Common myeloid progenitor, CD34-positive (primary cell): ENCODE results near the gene MOB3C.

Experiments used
- CTCF ChIA-PET: fragments of 350-600 bp; sonication (Branson Sonifier 250); formaldehyde crosslinking; loops from one replicate; lab custom pipeline; 2021; ENCODE audit warnings: antibody characterized with exemption; lab: Charles Lee
- POLR2A ChIA-PET: fragments of 350-600 bp; sonication (Branson Sonifier 250); formaldehyde crosslinking; loops from one replicate; lab custom pipeline; 2021; ENCODE audit warnings: antibody characterized with exemption; lab: Charles Lee
- DNase-seq, 3 donors: peaks; one replicate each; pipeline versions ENCODE4 v3.0.0 to v3.0.0-alpha.2; 2013
- H3K27ac ChIP-seq, 2 experiments: 1 replicate in 1 of 2; 2 replicates in 1 of 2; pipeline ENCODE4 v1.7.0; 2013; ENCODE audit warnings: inconsistent platforms in 2 of 2, low read length in 2 of 2, mild to moderate bottlenecking in 2 of 2, low read depth in 1 of 2, moderate library complexity in 1 of 2; ENCODE audit not compliant: severe bottlenecking in 2 of 2, insufficient read depth in 1 of 2, poor library complexity in 1 of 2
- H3K27me3 ChIP-seq, 5 experiments: replicated peaks in 2 of 5; 1 replicate in 3 of 5; 2 replicates in 2 of 5; pipeline versions ENCODE4 v1.6.1 to v1.7.0; 2013; ENCODE audit warnings: low read length in 4 of 5, mild to moderate bottlenecking in 2 of 5, moderate library complexity in 2 of 5, inconsistent platforms in 1 of 5; ENCODE audit not compliant: insufficient read depth in 5 of 5, control insufficient read depth in 4 of 5
- H3K36me3 ChIP-seq, 4 experiments: 1 replicate in 2 of 4; 2 replicates in 2 of 4; pipeline versions ENCODE4 v1.6.1 to v1.7.0; 2013; ENCODE audit warnings: low read length in 3 of 4, control low read depth in 1 of 4, mild to moderate bottlenecking in 1 of 4; ENCODE audit not compliant: control insufficient read depth in 4 of 4, insufficient read depth in 4 of 4
- H3K4me1 ChIP-seq, 4 experiments: 1 replicate in 3 of 4; 2 replicates in 1 of 4; pipeline versions ENCODE4 v1.6.1 to v1.7.1; 2013; ENCODE audit warnings: low read length in 3 of 4, mild to moderate bottlenecking in 3 of 4, control low read depth in 1 of 4, inconsistent platforms in 1 of 4, moderate library complexity in 1 of 4; ENCODE audit not compliant: control insufficient read depth in 4 of 4, insufficient read depth in 4 of 4; ENCODE audit errors: control extremely low read depth in 1 of 4
- H3K4me3 ChIP-seq, 7 experiments: 1 replicate in 4 of 7; 2 replicates in 3 of 7; pipeline versions ENCODE4 v1.5.1 to v1.7.0; 2013; ENCODE audit warnings: mild to moderate bottlenecking in 7 of 7, low read length in 6 of 7, moderate library complexity in 6 of 7, inconsistent platforms in 2 of 7, low read depth in 2 of 7, control low read depth in 1 of 7; ENCODE audit not compliant: insufficient read depth in 4 of 7, control insufficient read depth in 1 of 7; ENCODE audit errors: extremely low read depth in 1 of 7
- H3K9me3 ChIP-seq, 5 experiments: 1 replicate in 4 of 5; 2 replicates in 1 of 5; pipeline versions ENCODE4 v1.6.1 to v1.7.1; 2013; ENCODE audit warnings: low read length in 4 of 5, mild to moderate bottlenecking in 2 of 5, inconsistent platforms in 1 of 5, low read depth in 1 of 5, moderate library complexity in 1 of 5; ENCODE audit not compliant: control insufficient read depth in 4 of 5, insufficient read depth in 2 of 5; ENCODE audit errors: control extremely low read depth in 1 of 5
- WGBS: methylation state at CpG from one replicate; pipeline ENCODE4 v1.1.5; 2013; ENCODE audit not compliant: insufficient coverage; 5-methylcytosine and 5-hydroxymethylcytosine counted together

MOB3C gene

DNA sequence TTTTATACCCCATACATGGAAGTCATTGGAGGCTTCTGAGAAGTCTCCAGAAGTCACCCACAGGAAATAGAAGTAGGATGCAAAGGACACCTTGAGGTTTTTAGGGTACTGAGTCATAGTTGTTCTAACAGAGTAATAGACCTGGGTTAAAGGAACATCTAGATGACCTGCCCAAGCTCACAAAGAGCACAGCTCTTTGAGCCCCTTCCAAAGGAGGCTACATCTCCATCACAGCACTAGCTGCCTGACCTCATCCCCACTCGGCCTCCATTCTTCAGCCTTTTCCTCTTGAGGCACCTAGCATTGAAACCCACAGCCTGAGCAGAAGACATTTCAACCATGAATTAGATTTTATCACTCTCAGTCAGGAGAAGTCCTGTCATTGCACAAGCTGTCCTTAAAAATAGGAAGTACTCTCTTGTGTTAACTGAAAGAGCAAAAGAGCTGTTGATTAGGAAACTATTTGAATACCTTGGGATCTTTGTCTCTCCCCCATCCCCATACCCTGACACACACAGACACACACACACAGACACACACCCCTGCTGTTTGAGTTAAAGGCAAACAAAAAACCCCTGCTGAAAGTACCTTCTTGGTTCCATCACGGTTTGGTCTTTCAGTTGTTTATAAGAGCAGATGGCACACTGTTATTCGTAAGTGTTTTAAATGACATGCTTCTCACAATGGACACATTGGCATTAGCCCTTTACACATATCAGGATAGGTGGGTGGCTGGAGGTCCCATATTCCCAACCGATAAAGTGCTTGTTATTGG, 34.7 kb downstream of the MOB3C start:
- peaks cover 6 to 56% (median 18%) of the 10 kb centered on the region in 4 experiments for H3K36me3 ChIP-seq
- no peaks in the 10 kb centered on the region for H3K9me3 ChIP-seq
- POLR2A ChIA-PET = interaction anchor here (0.7 kb wide), 1 partner anchor 137 kb away, joined by 3 read pairs; the partner anchor contains the start of gene EFCAB14
- H3K27ac ChIP-seq = peak overlapping the region in 1 of 2 experiments; percentile 32
- peaks cover 4 to 51% (median 32%) of the 10 kb centered on the region in 4 experiments for H3K4me1 ChIP-seq
- peak; percentile 44 to 83 (median 78) for DNase-seq
- no peaks in the 10 kb centered on the region for H3K27me3 ChIP-seq
- peak overlapping the region in 1 of 7 experiments; percentile 38 for H3K4me3 ChIP-seq
- 44% methylated on average over 2 of the region's 4 CpGs for WGBS
- CTCF ChIA-PET = interaction anchor here (1.0 to 4.4 kb wide), 5 partner anchors 8 to 34 kb away, joined by 3 to 16 read pairs (median 5); partner anchors contain the start of gene MKNK1

DNA sequence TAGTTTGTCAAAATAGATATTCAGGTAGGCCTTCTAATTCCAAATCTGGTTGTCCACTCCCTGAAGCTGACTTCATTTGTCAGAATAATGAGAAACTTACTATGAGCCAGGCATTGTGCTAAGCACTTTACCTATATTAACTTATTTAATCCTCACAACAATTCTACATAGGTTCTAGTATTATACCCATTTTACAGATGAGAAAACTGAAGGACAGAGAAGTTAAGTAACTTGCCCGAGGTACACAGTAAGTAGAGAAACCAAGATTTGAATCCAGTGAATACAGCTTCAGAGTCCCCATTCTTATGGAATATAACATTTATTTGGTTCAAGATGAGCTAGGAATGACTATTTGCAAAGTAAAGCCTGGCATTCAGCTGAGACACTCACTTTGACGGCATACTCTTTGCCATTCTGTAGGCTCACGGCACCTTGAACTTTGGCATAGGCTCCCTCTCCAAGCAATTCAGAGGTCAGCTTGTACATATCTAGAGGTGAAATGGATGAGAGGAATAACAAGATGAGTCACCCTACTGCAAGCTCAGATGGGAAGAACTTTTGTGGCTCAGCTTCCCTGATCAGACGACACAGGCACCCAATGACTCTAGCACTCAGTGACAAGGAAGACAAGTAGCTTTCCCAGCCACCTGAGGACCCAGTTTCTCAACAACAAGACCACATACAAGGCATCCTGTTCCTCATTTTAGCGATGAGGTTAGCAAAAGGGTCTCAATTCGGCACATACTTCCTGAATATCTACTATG, 36.3 kb downstream of the MOB3C start:
- H3K27ac ChIP-seq = peak overlapping the region in 1 of 2 experiments; percentile 54
- DNase-seq = peak; percentile 75 to 96 (median 93)
- H3K4me3 ChIP-seq = no peak overlapping the region
- H3K27me3 ChIP-seq = no peaks in the 10 kb centered on the region
- CTCF ChIA-PET = interaction anchor here (1.2 to 4.4 kb wide), 3 partner anchors 8 to 20 kb away, joined by 5 to 16 read pairs (median 6); no protein-coding TSS in a partner anchor
- H3K4me1 ChIP-seq = peaks cover 4 to 51% (median 32%) of the 10 kb centered on the region in 4 experiments
- peaks cover 4 to 56% (median 17%) of the 10 kb centered on the region in 4 experiments for H3K36me3 ChIP-seq
- 68% methylated on average over 3 of the region's 6 CpGs for WGBS
- H3K9me3 ChIP-seq = no peaks in the 10 kb centered on the region
- POLR2A ChIA-PET = no interaction called here

DNA sequence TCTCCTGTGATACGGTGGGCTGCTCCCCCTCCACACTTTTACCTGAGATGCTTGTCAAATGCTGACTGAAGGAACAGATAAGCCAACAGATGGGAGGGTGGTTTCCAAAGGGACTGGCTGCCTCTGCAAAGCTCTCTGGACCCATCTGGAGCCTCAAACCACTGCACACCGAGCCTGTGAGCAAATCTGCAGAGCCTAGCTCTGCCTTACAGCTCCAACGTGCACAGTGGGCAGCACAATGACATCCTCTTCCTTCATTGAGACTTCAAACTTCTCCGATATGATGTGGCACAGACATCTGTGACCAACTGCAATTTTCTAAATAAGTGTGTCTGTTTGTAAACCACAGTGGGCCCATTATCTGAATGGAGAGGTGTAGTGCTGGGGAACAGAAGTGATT, 38.9 kb downstream of the MOB3C start:
- Histone ChIP-seq H3K4me1 (peaks cover 4 to 35% (median 24%) of the 10 kb centered on the region in 4 experiments), H3K36me3 (peaks cover 3 to 51% (median 15%) of the 10 kb centered on the region in 4 experiments), H3K27me3 (no peaks in the 10 kb centered on the region), H3K4me3 (no peak overlapping the region), H3K9me3 (no peaks in the 10 kb centered on the region), H3K27ac (no peak overlapping the region)
- ChIA-PET POLR2A (no interaction called here), CTCF (no interaction called here)
- no peak for DNase-seq
- 92% methylated on average over 4 of the region's 4 CpGs for WGBS

DNA sequence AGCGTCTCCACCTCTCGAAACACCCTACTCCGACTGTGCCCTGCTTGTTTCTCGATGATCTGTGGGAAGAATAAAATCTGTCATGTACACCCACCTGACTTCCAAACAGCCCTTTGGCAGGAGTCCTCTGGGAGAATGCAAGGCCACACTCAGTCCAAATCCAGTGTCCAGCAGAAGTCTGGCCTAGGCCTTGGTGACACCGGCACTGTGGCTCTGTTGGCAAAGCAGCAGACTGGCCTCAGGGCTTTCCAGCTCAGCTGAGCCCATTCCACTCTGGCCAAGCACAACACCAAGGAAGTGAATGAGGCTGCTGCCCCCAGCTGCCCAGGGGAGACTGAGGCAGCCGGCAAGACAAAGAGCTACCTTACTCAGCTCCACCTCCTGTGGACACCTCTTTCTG, 40.0 kb downstream of the MOB3C start:
- ChIA-PET CTCF (interaction anchor here (1.0 to 1.5 kb wide), 2 partner anchors 29 to 131 kb away, joined by 3 read pairs; no protein-coding TSS in a partner anchor), POLR2A (no interaction called here)
- Histone ChIP-seq H3K36me3 (peaks cover 3 to 56% (median 18%) of the 10 kb centered on the region in 4 experiments), H3K4me1 (peaks cover 2 to 24% (median 13%) of the 10 kb centered on the region in 4 experiments), H3K27me3 (no peaks in the 10 kb centered on the region), H3K9me3 (no peaks in the 10 kb centered on the region), H3K4me3 (no peak overlapping the region), H3K27ac (no peak overlapping the region)
- WGBS = 86% methylated on average over 5 of the region's 6 CpGs
- DNase-seq = no peak

DNA sequence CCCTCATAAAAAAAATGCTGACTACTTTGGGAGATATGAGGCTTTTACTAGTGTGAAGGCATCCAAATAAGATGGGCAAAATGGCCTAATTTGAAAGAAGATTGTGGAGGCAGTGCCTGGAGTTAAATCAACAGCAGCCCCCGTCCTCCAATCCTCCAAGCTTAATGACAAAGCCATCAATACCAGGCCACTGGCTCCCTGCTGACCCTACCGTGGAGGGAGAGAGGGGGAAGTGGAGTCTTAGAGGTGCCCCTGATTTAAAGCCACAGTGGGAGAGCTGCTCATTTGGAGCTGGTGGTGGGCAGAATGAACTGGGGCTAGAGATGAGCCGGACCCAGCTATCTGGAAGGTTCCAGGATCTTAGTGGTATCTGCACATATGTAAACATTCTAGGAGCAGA, 40.8 kb downstream of the MOB3C start:
- Histone ChIP-seq H3K27ac (no peak overlapping the region), H3K4me1 (peaks cover 0 to 16% (median 6%) of the 10 kb centered on the region in 4 experiments), H3K36me3 (peaks cover 3 to 57% (median 18%) of the 10 kb centered on the region in 4 experiments), H3K27me3 (no peaks in the 10 kb centered on the region), H3K4me3 (no peak overlapping the region), H3K9me3 (no peaks in the 10 kb centered on the region)
- DNase-seq = no peak
- CTCF ChIA-PET = interaction anchor here (1.5 kb wide), 1 partner anchor 130 kb away, joined by 3 read pairs; no protein-coding TSS in a partner anchor
- WGBS = 100% methylated on average over 1 of the region's 3 CpGs
- POLR2A ChIA-PET = no interaction called here

DNA sequence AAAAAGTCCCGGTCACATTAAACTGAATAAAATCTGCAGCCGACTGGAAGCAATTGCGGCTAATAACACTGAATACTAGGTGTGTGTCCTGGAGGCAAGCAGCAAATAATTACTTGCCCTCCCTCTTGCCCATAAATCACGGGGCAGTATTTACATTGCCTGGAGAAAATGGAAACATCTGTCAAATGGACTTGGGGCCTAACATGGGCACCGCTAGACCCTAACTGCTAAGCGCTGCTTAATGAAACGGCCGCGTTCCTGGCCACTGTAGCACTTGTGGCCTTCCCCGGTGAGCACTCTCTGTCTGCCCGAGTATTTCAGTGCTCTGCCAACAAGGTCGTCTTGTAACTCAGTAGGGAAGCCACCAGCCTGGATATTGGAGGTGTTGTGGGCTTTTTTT, 41.3 kb downstream of the MOB3C start:
- POLR2A ChIA-PET = interaction anchor here (0.7 kb wide), 1 partner anchor 12 kb away, joined by 3 read pairs; no protein-coding TSS in a partner anchor
- Histone ChIP-seq H3K27me3 (no peaks in the 10 kb centered on the region), H3K4me3 (no peak overlapping the region), H3K36me3 (peaks cover 3 to 62% (median 19%) of the 10 kb centered on the region in 4 experiments), H3K27ac (no peak overlapping the region), H3K4me1 (peaks cover 0 to 11% (median 2%) of the 10 kb centered on the region in 4 experiments), H3K9me3 (no peaks in the 10 kb centered on the region)
- CTCF ChIA-PET = interaction anchor here (1.5 kb wide), 1 partner anchor 130 kb away, joined by 3 read pairs; no protein-coding TSS in a partner anchor
- DNase-seq = no peak
- WGBS = 100% methylated on average over 4 of the region's 12 CpGs
